ENCODE data around the gene SKIC8. TPM values are rescaled to one million over a fixed set of nuclear protein-coding genes. Genes with fewer than 3 reads are reported as not detected.

SKIC8 gene
- total RNA-seq, 1 donor from 2014 or later, result 43.6 TPM

DNA sequence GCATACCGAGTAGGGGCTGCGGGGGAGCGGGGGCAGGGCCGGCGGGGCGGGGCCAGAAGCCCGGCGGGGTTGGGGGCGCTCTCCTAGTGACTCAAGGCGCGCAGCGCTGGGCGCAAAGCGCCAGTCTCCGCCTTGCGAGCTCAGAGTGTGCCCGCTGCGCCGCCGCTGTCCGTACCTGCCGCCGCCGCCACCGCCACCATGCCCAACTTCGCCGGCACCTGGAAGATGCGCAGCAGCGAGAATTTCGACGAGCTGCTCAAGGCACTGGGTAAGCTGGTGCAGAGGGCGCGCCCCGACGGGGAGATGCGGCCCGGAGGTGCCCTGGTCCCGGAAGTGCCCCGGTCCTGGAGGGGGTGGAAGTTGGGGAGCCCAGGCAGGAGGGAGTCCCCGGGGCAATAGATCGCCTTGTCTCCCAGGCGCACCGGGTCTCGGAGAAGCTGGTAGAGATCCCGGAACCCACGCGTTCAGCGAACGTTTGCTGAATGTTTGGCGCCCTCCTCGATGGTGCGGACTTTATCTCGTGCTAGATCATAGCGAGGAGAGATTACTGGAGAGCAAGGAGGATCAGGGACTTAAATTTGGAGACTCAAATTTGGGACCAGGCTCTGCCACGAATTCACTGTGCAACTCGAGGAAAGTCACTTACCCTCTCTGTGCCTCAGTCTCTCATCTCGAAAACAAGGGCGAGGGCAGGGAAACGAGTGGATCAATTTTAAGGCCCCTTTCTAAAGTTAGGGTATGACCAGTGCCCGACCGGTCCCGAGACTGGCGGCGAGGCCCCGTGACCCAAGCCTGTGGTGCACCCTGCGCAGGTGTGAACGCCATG, 41.0 kb upstream of the SKIC8 start, which contains the start of gene CRABP1:
Gene CRABP1, plus strand, starts transcription at position 123 of the 826 bp plus-strand sequence. Its CDS starts 76 bp downstream, at position 199.
- Mint-ChIP-seq H3K4me1 (ENCODE audit: low read depth, unreplicated experiment) (no peaks in the 10 kb centered on the region), H3K9me3 (ENCODE audit: unreplicated experiment) (peaks cover 2% of the 10 kb centered on the region), H3K4me3 (ENCODE audit: unreplicated experiment) (no peak within 1 kb of the TSS), H3K27me3 (ENCODE audit: low read depth, unreplicated experiment) (peaks cover 67% of the 10 kb centered on the region), H3K36me3 (ENCODE audit: low read depth, unreplicated experiment) (no peaks in the 10 kb centered on the region), H3K27ac (ENCODE audit: unreplicated experiment) (no peak within 1 kb of the TSS)
- FAIRE-seq (no peak), DNase-seq (ENCODE audit: low read depth) (no peak)
- Histone ChIP-seq H3K4me3 (ENCODE audit: insufficient read depth, low read depth, low read length) (no peak within 1 kb of the TSS), H3K27me3 (ENCODE audit: insufficient read depth, low read length) (peaks cover 73% of the 10 kb centered on the region), H3K27ac (ENCODE audit: low read depth, low read length) (no peak within 1 kb of the TSS), H3K4me2 (ENCODE audit: low read length) (peak within 1 kb of the TSS; percentile 39), H3K4me1 (ENCODE audit: insufficient read depth, low read length) (peaks cover 3% of the 10 kb centered on the region), H3K9me3 (ENCODE audit: insufficient read depth, low read depth, low read length) (no peaks in the 10 kb centered on the region), H3K36me3 (ENCODE audit: insufficient read depth, low read length) (no peaks in the 10 kb centered on the region), H2AFZ (ENCODE audit: low read depth, low read length) (no peak within 1 kb of the TSS), H4K20me1 (ENCODE audit: insufficient read depth, low read length) (no peaks in the 10 kb centered on the region), H3K9ac (ENCODE audit: low read length) (no peak within 1 kb of the TSS), H3K79me2 (ENCODE audit: insufficient read depth, low read length) (no peaks in the 10 kb centered on the region)
- TF ChIP-seq EZH2 (IDR thresholded peaks at IDR 0.05; ENCODE audit: insufficient read depth, low read length), result peak; percentile 66
- TF ChIP-seq, protein P1, sequence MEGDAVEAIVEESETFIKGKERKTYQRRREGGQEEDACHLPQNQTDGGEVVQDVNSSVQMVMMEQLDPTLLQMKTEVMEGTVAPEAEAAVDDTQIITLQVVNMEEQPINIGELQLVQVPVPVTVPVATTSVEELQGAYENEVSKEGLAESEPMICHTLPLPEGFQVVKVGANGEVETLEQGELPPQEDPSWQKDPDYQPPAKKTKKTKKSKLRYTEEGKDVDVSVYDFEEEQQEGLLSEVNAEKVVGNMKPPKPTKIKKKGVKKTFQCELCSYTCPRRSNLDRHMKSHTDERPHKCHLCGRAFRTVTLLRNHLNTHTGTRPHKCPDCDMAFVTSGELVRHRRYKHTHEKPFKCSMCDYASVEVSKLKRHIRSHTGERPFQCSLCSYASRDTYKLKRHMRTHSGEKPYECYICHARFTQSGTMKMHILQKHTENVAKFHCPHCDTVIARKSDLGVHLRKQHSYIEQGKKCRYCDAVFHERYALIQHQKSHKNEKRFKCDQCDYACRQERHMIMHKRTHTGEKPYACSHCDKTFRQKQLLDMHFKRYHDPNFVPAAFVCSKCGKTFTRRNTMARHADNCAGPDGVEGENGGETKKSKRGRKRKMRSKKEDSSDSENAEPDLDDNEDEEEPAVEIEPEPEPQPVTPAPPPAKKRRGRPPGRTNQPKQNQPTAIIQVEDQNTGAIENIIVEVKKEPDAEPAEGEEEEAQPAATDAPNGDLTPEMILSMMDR (IDR thresholded peaks at IDR 0.05; ENCODE audit: insufficient read depth, low read depth, low read length), result no peak

DNA sequence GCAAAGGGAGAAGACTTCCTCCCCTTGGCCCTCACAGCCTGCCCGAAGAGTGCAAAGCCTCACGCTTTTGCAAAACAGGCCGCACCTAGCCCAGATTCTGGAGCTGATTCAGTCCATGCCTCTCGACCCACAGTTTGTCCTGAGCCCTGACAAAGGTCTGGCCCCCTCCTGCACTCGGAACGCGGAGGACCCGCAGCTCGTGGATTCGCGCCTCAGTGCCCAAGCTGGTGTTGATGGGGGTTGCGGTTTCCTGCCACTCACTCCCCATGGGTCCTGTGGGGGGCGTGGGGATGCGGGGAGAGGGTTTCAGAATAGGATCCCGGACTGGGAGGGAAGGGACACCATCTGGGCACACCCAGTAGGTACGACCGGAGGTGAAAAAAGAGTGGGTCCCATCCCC, 40.1 kb upstream of the SKIC8 start:
- Histone ChIP-seq H3K9ac (ENCODE audit: low read length) (no peak overlapping the region), H3K4me3 (ENCODE audit: insufficient read depth, low read depth, low read length) (no peak overlapping the region), H3K79me2 (ENCODE audit: insufficient read depth, low read length) (no peaks in the 10 kb centered on the region), H3K4me2 (ENCODE audit: low read length) (no peak overlapping the region), H4K20me1 (ENCODE audit: insufficient read depth, low read length) (no peaks in the 10 kb centered on the region), H3K4me1 (ENCODE audit: insufficient read depth, low read length) (peaks cover 3% of the 10 kb centered on the region), H3K36me3 (ENCODE audit: insufficient read depth, low read length) (no peaks in the 10 kb centered on the region), H3K27ac (ENCODE audit: low read depth, low read length) (no peak overlapping the region), H3K27me3 (ENCODE audit: insufficient read depth, low read length) (peaks cover 70% of the 10 kb centered on the region), H2AFZ (ENCODE audit: low read depth, low read length) (no peak overlapping the region), H3K9me3 (ENCODE audit: insufficient read depth, low read depth, low read length) (no peaks in the 10 kb centered on the region)
- Mint-ChIP-seq H3K4me3 (ENCODE audit: unreplicated experiment) (no peak overlapping the region), H3K27ac (ENCODE audit: unreplicated experiment) (no peak overlapping the region), H3K4me1 (ENCODE audit: low read depth, unreplicated experiment) (no peaks in the 10 kb centered on the region), H3K36me3 (ENCODE audit: low read depth, unreplicated experiment) (no peaks in the 10 kb centered on the region), H3K9me3 (ENCODE audit: unreplicated experiment) (peaks cover 2% of the 10 kb centered on the region), H3K27me3 (ENCODE audit: low read depth, unreplicated experiment) (peaks cover 61% of the 10 kb centered on the region)
- TF ChIP-seq, protein P1 (IDR thresholded peaks at IDR 0.05; ENCODE audit: insufficient read depth, low read depth, low read length), result no peak
- TF ChIP-seq EZH2 (IDR thresholded peaks at IDR 0.05; ENCODE audit: insufficient read depth, low read length), result no peak
- DNase-seq (ENCODE audit: low read depth) (no peak), FAIRE-seq (no peak)

DNA sequence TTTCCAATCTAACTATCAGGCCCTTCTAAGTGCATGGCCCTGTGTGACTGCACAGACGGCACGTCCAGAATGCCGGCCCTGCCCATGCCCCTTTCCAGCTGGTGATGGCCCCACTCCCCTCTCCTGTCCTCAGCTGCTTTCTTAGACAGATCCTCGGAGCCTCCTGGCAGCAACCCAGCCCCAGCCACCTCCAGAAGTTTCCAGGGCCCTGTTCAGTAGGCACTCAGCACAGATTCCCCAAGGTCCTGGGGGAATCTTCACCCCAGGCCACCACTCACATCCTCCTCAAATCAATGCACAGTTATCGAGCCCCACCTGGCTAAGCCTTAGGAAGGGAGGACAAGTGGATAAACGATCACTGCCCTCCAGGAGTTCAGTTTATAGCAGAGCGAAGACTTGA, 39.4 kb upstream of the SKIC8 start:
- no peak overlapping the region for H3K9ac ChIP-seq (ENCODE audit: low read length)
- DNase-seq (ENCODE audit: low read depth), result no peak
- no peak overlapping the region for H3K4me2 ChIP-seq (ENCODE audit: low read length)
- Mint-ChIP-seq H3K36me3 (ENCODE audit: low read depth, unreplicated experiment) (no peaks in the 10 kb centered on the region), H3K9me3 (ENCODE audit: unreplicated experiment) (peaks cover 2% of the 10 kb centered on the region), H3K27ac (ENCODE audit: unreplicated experiment) (no peak overlapping the region), H3K4me1 (ENCODE audit: low read depth, unreplicated experiment) (no peaks in the 10 kb centered on the region), H3K4me3 (ENCODE audit: unreplicated experiment) (no peak overlapping the region), H3K27me3 (ENCODE audit: low read depth, unreplicated experiment) (peaks cover 59% of the 10 kb centered on the region)
- no peaks in the 10 kb centered on the region for H3K36me3 ChIP-seq (ENCODE audit: insufficient read depth, low read length)
- no peaks in the 10 kb centered on the region for H4K20me1 ChIP-seq (ENCODE audit: insufficient read depth, low read length)
- H3K27ac ChIP-seq (ENCODE audit: low read depth, low read length), result no peak overlapping the region
- peaks cover 3% of the 10 kb centered on the region for H3K4me1 ChIP-seq (ENCODE audit: insufficient read depth, low read length)
- no peak for FAIRE-seq
- TF ChIP-seq, protein P1 (IDR thresholded peaks at IDR 0.05; ENCODE audit: insufficient read depth, low read depth, low read length), result no peak
- TF ChIP-seq EZH2 (IDR thresholded peaks at IDR 0.05; ENCODE audit: insufficient read depth, low read length), result no peak
- H3K9me3 ChIP-seq (ENCODE audit: insufficient read depth, low read depth, low read length), result no peaks in the 10 kb centered on the region
- H3K4me3 ChIP-seq (ENCODE audit: insufficient read depth, low read depth, low read length), result no peak overlapping the region
- no peak overlapping the region for H2AFZ ChIP-seq (ENCODE audit: low read depth, low read length)
- no peaks in the 10 kb centered on the region for H3K79me2 ChIP-seq (ENCODE audit: insufficient read depth, low read length)
- H3K27me3 ChIP-seq (ENCODE audit: insufficient read depth, low read length), result peaks cover 65% of the 10 kb centered on the region

Data from astrocyte (in vitro differentiated cells and primary cell).